Measurements from ENCODE around the gene KDM2A.

The KDM2A gene

DNA sequence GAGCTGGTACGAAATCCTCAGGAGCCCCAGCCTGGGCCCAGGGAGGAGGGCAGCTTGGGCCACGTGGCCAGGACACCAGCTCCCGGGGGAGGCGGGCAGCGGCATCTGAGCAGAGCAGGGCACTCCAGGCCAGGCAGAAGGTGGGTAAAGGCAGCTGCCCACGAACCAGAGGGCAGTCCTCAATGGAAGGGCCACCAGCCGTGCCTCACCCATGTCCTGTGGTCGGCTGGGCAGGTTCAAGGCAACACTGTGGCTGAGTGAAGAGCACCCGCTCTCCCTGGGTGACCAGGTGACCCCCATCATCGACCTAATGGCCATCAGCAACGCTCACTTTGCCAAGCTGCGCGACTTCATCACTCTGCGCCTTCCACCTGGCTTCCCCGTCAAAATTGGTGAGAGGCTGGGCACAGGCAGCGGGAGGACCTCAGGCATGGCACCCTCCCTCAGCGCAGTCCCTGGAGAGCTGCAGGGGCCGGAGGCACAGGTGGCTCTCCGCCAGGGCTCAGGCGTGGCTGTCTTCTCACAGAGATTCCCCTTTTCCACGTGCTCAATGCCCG is 181.8 kb downstream of the KDM2A start:
- no peak for DNase-seq

DNA sequence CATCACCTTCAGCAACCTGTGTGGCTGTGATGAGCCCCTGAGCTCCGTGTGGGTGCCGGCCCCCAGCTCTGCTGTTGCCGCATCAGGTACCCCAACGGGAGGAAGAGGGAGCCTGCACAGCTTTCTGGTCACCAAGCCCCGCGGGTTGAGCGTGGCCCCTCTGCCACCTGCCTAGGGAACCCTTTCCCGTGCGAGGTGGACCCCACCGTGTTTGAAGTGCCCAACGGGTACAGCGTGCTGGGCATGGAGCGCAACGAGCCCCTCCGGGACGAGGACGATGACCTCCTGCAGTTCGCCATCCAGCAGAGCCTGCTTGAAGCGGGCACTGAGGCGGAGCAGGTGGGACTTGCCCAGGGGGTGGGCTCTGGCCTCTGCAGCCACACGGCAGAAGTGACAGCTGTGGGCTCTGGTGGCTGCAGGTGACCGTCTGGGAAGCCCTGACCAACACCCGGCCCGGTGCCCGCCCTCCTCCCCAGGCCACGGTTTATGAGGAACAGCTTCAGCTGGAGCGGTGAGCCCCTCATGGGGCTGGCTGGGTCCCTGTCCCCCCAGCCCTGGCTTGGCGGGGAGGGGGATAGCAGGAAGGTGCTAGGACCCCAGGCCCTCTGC is 182.4 kb downstream of the KDM2A start:
- DNase-seq: no peak

DNA sequence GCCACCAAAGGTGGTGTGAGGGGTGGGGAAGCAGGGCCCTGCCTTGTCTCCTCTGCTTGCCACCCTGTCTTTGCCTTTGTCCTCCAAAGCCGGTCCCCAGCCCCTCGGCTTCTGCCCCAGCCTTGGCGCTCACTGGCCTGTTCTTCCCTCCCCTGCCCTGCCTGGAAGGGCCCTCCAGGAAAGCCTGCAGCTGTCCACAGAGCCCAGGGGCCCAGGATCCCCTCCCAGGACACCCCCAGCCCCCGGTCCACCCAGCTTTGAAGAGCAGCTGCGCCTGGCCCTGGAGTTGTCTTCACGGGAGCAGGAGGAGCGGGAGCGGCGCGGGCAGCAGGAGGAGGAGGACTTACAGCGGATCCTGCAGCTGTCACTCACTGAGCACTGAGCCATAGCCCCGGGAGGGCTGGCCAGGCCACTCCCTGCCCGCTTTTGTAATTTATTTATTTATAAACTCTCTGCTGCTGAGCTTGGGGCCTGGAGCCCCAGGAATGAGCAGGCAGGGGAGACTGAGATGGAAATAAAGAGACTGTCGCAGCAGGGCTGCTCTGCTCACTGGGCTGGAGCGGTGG is 183.0 kb downstream of the KDM2A start:
- DNase-seq: peak in 8 of 56 donors; percentile 17 to 43 (median 33)

DNA sequence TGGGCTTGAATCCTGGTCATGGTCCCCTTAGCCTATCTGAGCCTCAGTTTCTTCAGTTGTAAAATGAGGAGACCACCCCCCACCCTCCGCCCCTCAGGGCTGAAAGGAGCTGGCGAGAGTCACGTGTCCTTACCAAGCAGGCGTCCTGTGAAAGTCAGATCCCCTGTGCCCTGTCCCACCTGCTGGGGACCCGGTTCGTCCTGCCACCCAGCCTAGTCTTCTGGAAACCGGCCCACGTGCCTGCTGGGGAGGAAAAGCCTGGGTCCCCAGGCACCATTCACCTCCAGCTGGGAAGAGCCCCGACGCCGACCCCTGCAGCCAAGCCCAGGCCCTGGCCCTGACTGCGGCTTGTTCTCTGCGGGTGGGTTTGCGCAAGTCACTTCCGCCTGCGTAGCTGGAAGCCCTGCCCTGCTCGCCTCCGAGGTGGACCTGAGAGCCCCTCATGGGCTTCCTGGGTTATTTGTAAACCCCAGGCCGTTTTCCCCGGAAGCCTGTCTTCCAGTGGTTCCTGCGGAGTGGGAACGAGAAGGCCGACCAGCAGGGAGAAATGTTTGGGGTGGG is 183.6 kb downstream of the KDM2A start:
- no peak for DNase-seq

DNA sequence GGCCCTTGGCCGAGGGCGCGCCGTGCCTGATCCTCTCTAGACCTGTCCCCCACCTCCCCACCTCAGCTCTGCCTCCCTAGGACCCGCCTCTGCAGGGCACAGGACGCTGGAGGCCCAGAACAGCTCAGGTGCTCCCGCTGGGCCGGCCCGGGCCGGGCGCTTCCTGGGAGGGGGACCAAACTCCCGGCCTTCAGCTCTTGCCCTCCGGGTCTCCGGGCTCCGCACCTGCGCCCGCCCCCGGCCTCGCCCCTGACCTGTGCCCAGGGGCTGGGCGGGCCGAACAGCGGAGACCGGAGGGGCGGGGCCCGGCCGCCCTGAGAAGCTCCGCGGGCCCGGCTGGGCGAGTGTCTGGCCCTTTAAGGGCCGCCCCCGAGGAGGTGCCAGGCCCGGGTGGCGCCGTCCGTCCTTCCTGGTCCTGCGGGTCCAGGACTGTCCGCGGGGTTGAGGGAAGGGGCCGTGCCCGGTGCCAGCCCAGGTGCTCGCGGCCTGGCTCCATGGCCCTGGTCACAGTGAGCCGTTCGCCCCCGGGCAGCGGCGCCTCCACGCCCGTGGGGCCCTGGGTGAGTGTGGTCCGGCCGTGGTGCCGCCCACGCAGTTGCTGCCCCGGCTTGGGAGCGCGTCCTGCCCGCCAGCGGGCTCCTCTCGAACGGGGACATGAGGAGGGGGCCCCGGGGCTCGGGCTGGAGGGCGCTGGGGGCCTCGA is 184.2 kb downstream of the KDM2A start, which contains the start of gene SSH3:
TSS of gene SSH3 (plus strand) at position 399 of the 703 bp plus-strand sequence. CDS start at position 495, 96 bp downstream.
- DNase-seq: peak in 39 of 56 donors; percentile 22 to 80 (median 47)

DNA sequence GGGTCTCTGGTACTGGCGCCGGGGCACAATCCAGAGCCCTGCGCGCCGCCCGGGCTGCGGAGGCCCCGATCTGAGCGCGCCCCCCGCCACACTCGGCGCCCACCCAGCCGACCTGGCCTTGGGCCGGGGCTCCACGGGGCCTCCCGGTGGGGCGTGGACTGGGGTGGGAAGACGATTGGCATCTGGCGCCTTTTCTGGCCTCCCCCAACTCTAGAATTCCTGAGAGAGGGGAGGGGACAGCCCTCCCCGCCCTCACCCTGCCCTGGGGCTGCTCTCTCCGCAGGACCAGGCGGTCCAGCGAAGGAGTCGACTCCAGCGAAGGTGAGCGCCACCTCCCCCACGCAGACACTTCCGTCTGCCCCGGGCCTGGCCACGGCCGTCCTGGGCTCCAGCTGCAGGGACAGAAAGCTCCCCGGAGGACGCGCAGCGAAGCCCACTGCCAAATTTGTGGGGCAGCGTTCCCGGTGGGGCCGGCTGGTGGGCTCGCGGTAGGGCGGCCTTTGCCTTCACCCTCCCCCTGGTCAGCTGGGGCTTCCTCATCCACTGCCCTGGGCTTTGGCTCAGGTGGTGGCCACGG is 184.9 kb downstream of the KDM2A start:
- DNase-seq: no peak

DNA sequence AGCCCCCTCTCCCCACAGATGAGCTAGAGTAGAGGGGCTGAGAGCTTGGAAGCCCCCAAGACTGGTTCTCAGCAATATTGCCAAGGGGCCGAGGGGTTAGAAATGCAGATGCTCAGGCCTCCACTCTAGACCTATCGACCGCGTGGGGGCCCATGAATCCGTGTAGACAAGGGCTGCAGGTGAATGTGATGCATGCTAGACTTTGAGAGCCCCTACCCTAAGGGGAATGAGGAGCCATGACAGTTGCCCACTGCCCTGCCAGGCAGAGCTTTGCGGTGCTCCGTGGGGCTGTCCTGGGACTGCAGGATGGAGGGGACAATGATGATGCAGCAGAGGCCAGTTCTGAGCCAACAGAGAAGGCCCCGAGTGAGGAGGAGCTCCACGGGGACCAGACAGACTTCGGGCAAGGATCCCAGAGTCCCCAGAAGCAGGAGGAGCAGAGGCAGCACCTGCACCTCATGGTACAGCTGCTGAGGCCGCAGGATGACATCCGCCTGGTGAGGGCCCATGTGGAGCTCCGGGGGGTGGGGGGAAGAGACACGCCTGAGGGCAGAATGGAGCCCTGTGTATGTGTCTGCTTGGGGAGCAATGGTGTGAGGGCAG is 185.5 kb downstream of the KDM2A start:
- DNase-seq: no peak

DNA sequence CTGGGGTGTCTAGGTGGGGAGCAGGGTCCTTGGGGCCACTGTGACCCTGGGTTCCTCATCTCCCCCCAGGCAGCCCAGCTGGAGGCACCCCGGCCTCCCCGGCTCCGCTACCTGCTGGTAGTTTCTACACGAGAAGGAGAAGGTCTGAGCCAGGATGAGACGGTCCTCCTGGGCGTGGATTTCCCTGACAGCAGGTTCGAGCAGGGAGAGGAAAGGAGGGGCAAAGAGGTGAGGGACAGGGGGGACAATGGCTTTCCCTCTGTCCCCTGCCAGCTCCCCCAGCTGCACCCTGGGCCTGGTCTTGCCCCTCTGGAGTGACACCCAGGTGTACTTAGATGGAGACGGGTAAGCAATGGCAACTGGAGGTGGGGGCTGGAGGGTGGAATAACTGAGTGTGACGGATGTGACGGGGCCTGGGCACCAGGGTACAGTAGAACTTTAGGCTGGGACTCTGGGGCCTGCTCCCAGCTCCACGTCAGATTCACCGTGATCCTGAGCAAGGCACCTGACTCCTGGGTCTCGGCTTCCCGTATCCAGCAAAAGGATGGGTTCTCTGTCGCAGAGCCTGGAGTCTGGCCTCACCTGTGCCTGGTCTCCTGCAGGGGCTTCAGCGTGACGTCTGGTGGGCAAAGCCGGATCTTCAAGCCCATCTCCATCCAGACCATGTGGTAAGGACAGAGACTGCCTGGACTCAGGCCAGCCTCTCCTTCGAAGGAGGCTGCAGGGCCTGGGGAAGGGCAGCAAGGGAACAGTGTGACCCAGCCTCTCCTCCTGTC is 187.9 kb downstream of the KDM2A start:
- DNase-seq: no peak

DNA sequence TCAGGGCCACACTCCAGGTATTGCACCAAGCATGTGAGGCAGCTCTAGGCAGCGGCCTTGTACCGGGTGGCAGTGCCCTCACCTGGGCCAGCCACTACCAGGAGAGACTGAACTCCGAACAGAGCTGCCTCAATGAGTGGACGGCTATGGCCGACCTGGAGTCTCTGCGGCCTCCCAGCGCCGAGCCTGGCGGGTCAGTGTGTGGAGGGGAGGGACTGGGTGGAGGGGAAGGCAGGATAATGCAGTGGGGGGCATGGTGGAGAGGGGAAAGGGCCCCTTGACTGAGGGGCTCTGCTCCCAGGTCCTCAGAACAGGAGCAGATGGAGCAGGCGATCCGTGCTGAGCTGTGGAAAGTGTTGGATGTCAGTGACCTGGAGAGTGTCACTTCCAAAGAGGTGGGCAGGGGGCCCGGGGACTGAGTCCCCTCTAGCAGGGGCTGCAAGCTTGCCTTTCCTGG is 188.5 kb downstream of the KDM2A start:
- no peak for DNase-seq

Data from amygdala (tissue), 56 donors.